Heart left ventricle (tissue), 16 donors: ENCODE results near the gene MIA2. TPM values are rescaled to one million over a fixed set of nuclear protein-coding genes. Genes with fewer than 3 reads are reported as not detected.

Experiments
- ATAC-seq, 4 donors: fragments of 200-7000 bp; cut with Tn5 transposase; one replicate each; pipeline ENCODE4 v1.9.1; 2020 to 2022; ENCODE audit warnings: moderate library complexity in 4 of 4, mild to moderate bottlenecking in 3 of 4, moderate number of reproducible peaks in 1 of 4
- DNase-seq, 5 donors: peaks; one replicate each; pipeline ENCODE4 v3.0.0-alpha.2; 2020
- H3K27ac ChIP-seq, 12 donors: fragments of 200-600 bp; sonication (generic) in 4 of 12; one replicate each; pipeline versions ENCODE4 v1.5.0 to v1.8.0; 2016 to 2022; ENCODE audit warnings: mild to moderate bottlenecking in 2 of 12
- H3K27me3 ChIP-seq, 9 donors: fragments of 200-600 bp; sonication (generic) in 2 of 9; one replicate each; pipeline versions ENCODE4 v1.5.1 to v1.8.0; 2016 to 2022; ENCODE audit warnings: mild to moderate bottlenecking in 3 of 9
- H3K36me3 ChIP-seq, 9 donors: fragments of 200-600 bp; sonication (generic) in 2 of 9; one replicate each; pipeline versions ENCODE4 v1.5.0 to v1.8.0; 2018 to 2022; ENCODE audit warnings: mild to moderate bottlenecking in 2 of 9
- H3K4me1 ChIP-seq, 12 donors: fragments of 200-600 bp; sonication (generic) in 4 of 12; one replicate each; pipeline versions ENCODE4 v1.5.0 to v1.8.0; 2016 to 2022; ENCODE audit warnings: mild to moderate bottlenecking in 3 of 12
- H3K4me3 ChIP-seq, 12 donors: fragments of 200-600 bp; sonication (generic) in 4 of 12; one replicate each; pipeline versions ENCODE4 v1.5.0 to v1.8.0; 2017 to 2022; ENCODE audit warnings: mild to moderate bottlenecking in 9 of 12, moderate library complexity in 4 of 12
- H3K9me3 ChIP-seq, 12 donors: fragments of 200-600 bp; sonication (generic) in 4 of 12; one replicate each; pipeline versions ENCODE4 v1.5.0 to v1.8.0; 2016 to 2022; ENCODE audit warnings: mild to moderate bottlenecking in 1 of 12
- CTCF ChIP-seq, 12 donors: fragments of 200-600 bp; sonication (generic) in 4 of 12; IDR thresholded peaks; one replicate each; pipeline versions ENCODE4 v1.5.0 to v1.8.0; 2018 to 2022; ENCODE audit warnings: antibody characterized with exemption in 12 of 12, mild to moderate bottlenecking in 5 of 12
- POLR2A ChIP-seq, 2 donors: fragments of 450-650 bp; IDR thresholded peaks; one replicate each; pipeline ENCODE4 v1.6.1; 2017; ENCODE audit warnings: antibody characterized with exemption in 2 of 2, mild to moderate bottlenecking in 2 of 2, moderate library complexity in 2 of 2
- WGBS, 4 donors: extraction: QIAGEN DNeasy Blood & Tissue Kit in 2 of 4; methylation state at CpG; one replicate each; pipeline versions ENCODE4 v1.1.5 to v1.1.7; 2013 to 2018; 5-methylcytosine and 5-hydroxymethylcytosine counted together
- intact Hi-C, 10 donors: fragments of 100-400 bp; cut with DNase I; formaldehyde crosslinking; loops; one replicate each; pipeline versions ENCODE4 v1.11.1 to v1.14.2; 2022
- polyA plus RNA-seq, 2 donors: library from polyadenylated mRNA; stranded (reverse); fragments of 200-250 nt; gene quantifications; one replicate each; pipeline ENCODE4 v1.2.3, GENCODE V29; 2013
- total RNA-seq, 9 donors: library from RNA; depleted of rRNA in 2 of 9; stranded (reverse); fragments of >200 nt in 2 of 9; fragmentation: NEBNext Ultra II Directional in 3 of 9; extraction: Animal tissue kit (Norgen Biotek cat#: 25700) in 3 of 9; gene quantifications; one replicate each; pipeline versions ENCODE4 v1.1.0 to v1.2.4, GENCODE V29; 2016 to 2023
- donor health status: ischemic (EF 13 %, LVEDD 7.1; RV severe dilation, severe dysfunction).
- donor health status: healthy with polysubstance abuse.
- donor health status: DM: no; HTN: yes; CAD: no.
- donor health status: DM: no; HTN: no; CAD: no.
- donor health status: ischemic (EF 25% LVEDD 6.9; RV normal size, moderate dysfunction).
- donor health status: ischemic (EF 25% LVEDD 5.7; RV mildly dilated, moderate dysfunction).
- donor health status: healthy.
- donor health status: DM: yes; HTN: yes; CAD: no.
- donor health status: ischemic (EF 35%, LVEDD 5.7; RV mildly dilated, moderate dysfunction).
- donor health status: nonischemic (EF 11% LVEDD 7.7; RV severe dilation, severe dysfunction).
- donor health status: DM: yes; HTN: yes; CAD: no.
- donor health status: PGD.
- donor health status: ischemic (EF 29% LVEDD 5.4; RV normal size, mild dysfunction).
- donor health status: nonischemic (EF 23%, LVEDD 6.1; RV moderate dilation, normal function).

Gene MIA2
- total and polyA plus RNA-seq, 11 donors = 9.3 to 31.8 (median 19.8) TPM

- WGBS, 4 donors = 55 to 81% (median 74%) methylated on average over 2 of the region's 2 CpGs
- peak; percentile 90 to 96 (median 92) for ATAC-seq
- H3K4me3 ChIP-seq = no peak overlapping the region
These were observed 183.3 kb downstream of the MIA2 start for GRCh38 chr14:39417014-39417413.

GRCh38 chr14:39419272-39419671, 185.6 kb downstream of the MIA2 start:
- Histone ChIP-seq H3K27ac (no peak overlapping the region), H3K27me3 (no peaks in the 10 kb centered on the region), H3K4me1 (peaks cover 0 to 26% (median 12%) of the 10 kb centered on the region in 12 donors), H3K36me3 (no peaks in the 10 kb centered on the region), H3K9me3 (peaks cover 0 to 25% (median 7%) of the 10 kb centered on the region in 12 donors), H3K4me3 (no peak overlapping the region)
- ATAC-seq = no peak
- TF ChIP-seq CTCF (IDR thresholded peaks at IDR 0.05) (no peak), POLR2A (IDR thresholded peaks at IDR 0.05) (no peak)
- intact Hi-C loops = no loop called here
- DNase-seq = no peak
- WGBS, 4 donors = 91 to 99% (median 95%) methylated on average over 1 of the region's 1 CpG

More at GRCh38 chr14:39417014-39417413, 183.3 kb downstream of the MIA2 start:
- Histone ChIP-seq H3K4me1 (peaks cover 0 to 13% (median 2%) of the 10 kb centered on the region in 12 donors), H3K36me3 (no peaks in the 10 kb centered on the region), H3K9me3 (peaks cover 0 to 35% (median 7%) of the 10 kb centered on the region in 12 donors), H3K27ac (no peak overlapping the region), H3K27me3 (no peaks in the 10 kb centered on the region)
- no peak for TF ChIP-seq POLR2A (IDR thresholded peaks at IDR 0.05)
- TF ChIP-seq CTCF (IDR thresholded peaks at IDR 0.05) = peak in 9 of 12 donors; percentile 28 to 53 (median 33)
- intact Hi-C loops = no loop called here
- DNase-seq = peak in 4 of 5 donors; percentile 20 to 46 (median 34)

GRCh38 chr14:39422243-39422642, 188.5 kb downstream of the MIA2 start:
- H3K27me3 ChIP-seq = no peaks in the 10 kb centered on the region
- peaks cover 0 to 2% (median 0%) of the 10 kb centered on the region in 12 donors for H3K9me3 ChIP-seq
- H3K27ac ChIP-seq = no peak overlapping the region
- H3K36me3 ChIP-seq = no peaks in the 10 kb centered on the region
- no peak for TF ChIP-seq POLR2A (IDR thresholded peaks at IDR 0.05)
- no peak for TF ChIP-seq CTCF (IDR thresholded peaks at IDR 0.05)
- peaks cover 0 to 41% (median 29%) of the 10 kb centered on the region in 12 donors for H3K4me1 ChIP-seq
- intact Hi-C loops = loop anchor here in 5 of 10 donors (10.0 kb wide), 2 partner anchors 257 to 317 kb away; partner anchors contain the start of gene SEC23A (in 4 of the 5)
- ATAC-seq (peak in 2 of 4 donors; percentile 53 to 57), DNase-seq (no peak)
- no peak overlapping the region for H3K4me3 ChIP-seq

GRCh38 chr14:39423793-39424192, 190.1 kb downstream of the MIA2 start:
- Histone ChIP-seq H3K27me3 (no peaks in the 10 kb centered on the region), H3K27ac (no peak overlapping the region), H3K4me1 (peaks cover 0 to 55% (median 40%) of the 10 kb centered on the region in 12 donors), H3K4me3 (no peak overlapping the region), H3K36me3 (no peaks in the 10 kb centered on the region), H3K9me3 (no peaks in the 10 kb centered on the region)
- ATAC-seq (peak; percentile 34 to 45 (median 40)), DNase-seq (no peak)
- TF ChIP-seq POLR2A (IDR thresholded peaks at IDR 0.05) (no peak), CTCF (IDR thresholded peaks at IDR 0.05) (no peak)
- WGBS, 4 donors = 42 to 56% (median 51%) methylated on average over 3 of the region's 3 CpGs
- intact Hi-C loops = loop anchor here in 5 of 10 donors (10.0 kb wide), 2 partner anchors 259 to 319 kb away; partner anchors contain the start of gene SEC23A (in 4 of the 5)
